Upper lobe of left lung (tissue), 4 donors: ENCODE results near the gene MFSD12.

Experiments used
- POLR2AphosphoS5 ChIP-seq, 2 donors: sonication (generic); formaldehyde crosslinking; IDR thresholded peaks; one replicate each; pipeline ENCODE4 v1.5.1; 2017; ENCODE audit warnings: antibody characterized with exemption in 2 of 2
- TF ChIP-seq, protein P1 (sequence below), 6 experiments: fragments of 450-650 bp in 4 of 6; fragments of 200-600 bp in 2 of 6; sonication (generic) in 2 of 6; IDR thresholded peaks; one replicate each; pipeline ENCODE4 v1.5.1; 2016 to 2019; ENCODE audit warnings: antibody characterized with exemption in 6 of 6

GRCh38 chr19:3595521-3596061 lies 38.2 kb upstream of the MFSD12 start:
- TF ChIP-seq, protein P1, sequence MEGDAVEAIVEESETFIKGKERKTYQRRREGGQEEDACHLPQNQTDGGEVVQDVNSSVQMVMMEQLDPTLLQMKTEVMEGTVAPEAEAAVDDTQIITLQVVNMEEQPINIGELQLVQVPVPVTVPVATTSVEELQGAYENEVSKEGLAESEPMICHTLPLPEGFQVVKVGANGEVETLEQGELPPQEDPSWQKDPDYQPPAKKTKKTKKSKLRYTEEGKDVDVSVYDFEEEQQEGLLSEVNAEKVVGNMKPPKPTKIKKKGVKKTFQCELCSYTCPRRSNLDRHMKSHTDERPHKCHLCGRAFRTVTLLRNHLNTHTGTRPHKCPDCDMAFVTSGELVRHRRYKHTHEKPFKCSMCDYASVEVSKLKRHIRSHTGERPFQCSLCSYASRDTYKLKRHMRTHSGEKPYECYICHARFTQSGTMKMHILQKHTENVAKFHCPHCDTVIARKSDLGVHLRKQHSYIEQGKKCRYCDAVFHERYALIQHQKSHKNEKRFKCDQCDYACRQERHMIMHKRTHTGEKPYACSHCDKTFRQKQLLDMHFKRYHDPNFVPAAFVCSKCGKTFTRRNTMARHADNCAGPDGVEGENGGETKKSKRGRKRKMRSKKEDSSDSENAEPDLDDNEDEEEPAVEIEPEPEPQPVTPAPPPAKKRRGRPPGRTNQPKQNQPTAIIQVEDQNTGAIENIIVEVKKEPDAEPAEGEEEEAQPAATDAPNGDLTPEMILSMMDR (IDR thresholded peaks at IDR 0.05) = no peak
- TF ChIP-seq POLR2AphosphoS5 (IDR thresholded peaks at IDR 0.05) = no peak
